Muscle of leg (tissue), 11 donors: ENCODE data around the gene DNAH10. TPM values are rescaled to one million over a fixed set of nuclear protein-coding genes. Genes with fewer than 3 reads are reported as not detected.
A peak's percentile ranks its signal among the peaks of the same experiment; 100 is the strongest.
"Not testable (repeated sequence)": the region's sequence is repeated elsewhere in the genome, so short reads cannot be mapped to it uniquely, and the experiment has no call there.

Source experiments
- DNase-seq: peaks from one replicate; pipeline ENCODE4 v3.0.0; 2013
- H3K27ac ChIP-seq: one replicate; pipeline ENCODE4 v1.5.1; 2013; ENCODE audit warnings: mild to moderate bottlenecking, low read length, control low read depth
- H3K27me3 ChIP-seq: one replicate; pipeline ENCODE4 v1.6.1; 2013; ENCODE audit warnings: low read length; ENCODE audit not compliant: control insufficient read depth, insufficient read depth
- H3K36me3 ChIP-seq: one replicate; pipeline ENCODE4 v1.6.1; 2013; ENCODE audit warnings: low read length; ENCODE audit not compliant: control insufficient read depth, insufficient read depth
- H3K4me1 ChIP-seq: one replicate; pipeline ENCODE4 v1.6.1; 2013; ENCODE audit warnings: low read length; ENCODE audit not compliant: control insufficient read depth, insufficient read depth
- H3K4me3 ChIP-seq: one replicate; pipeline ENCODE4 v1.5.1; 2013; ENCODE audit warnings: low read length, control low read depth
- H3K9me3 ChIP-seq: replicated peaks from 2 replicates; pipeline ENCODE4 v1.6.1; 2013; ENCODE audit warnings: low read depth, low read length; ENCODE audit not compliant: control insufficient read depth
- WGBS: methylation state at CpG from one replicate; pipeline ENCODE4 v1.1.5; 2013; ENCODE audit warnings: missing lambda C conversion rate; ENCODE audit not compliant: insufficient coverage; 5-methylcytosine and 5-hydroxymethylcytosine counted together
- polyA plus RNA-seq, 8 donors: library from polyadenylated mRNA; unstranded; fragments of 120-200 nt; gene quantifications; one replicate each; pipeline versions ENCODE4 v1.2.1 to v1.2.3, GENCODE V29; 2013; ENCODE audit warnings: inconsistent platforms in 1 of 8, low replicate concordance in 1 of 8; ENCODE audit not compliant: insufficient read length in 8 of 8, insufficient read depth in 1 of 8
- total RNA-seq: library from RNA; stranded (reverse); fragments of 120-200 nt; gene quantifications from one replicate; pipeline ENCODE4 v1.2.4, GENCODE V29; 2013

The DNAH10 gene
- total and polyA plus RNA-seq, 9 donors, result 1.2 to 8.6 (median 1.7) TPM

- Histone ChIP-seq H3K27me3 (peaks cover 2% of the 10 kb centered on the region), H3K4me1 (peaks cover 24% of the 10 kb centered on the region), H3K27ac (no peak overlapping the region), H3K4me3 (no peak overlapping the region), H3K36me3 (no peaks in the 10 kb centered on the region), H3K9me3 (no peaks in the 10 kb centered on the region)
- peak; percentile 30 for DNase-seq
- WGBS, result 54% methylated on average over 36 of the region's 37 CpGs
Observed at GRCh38 chr12:123908884-123909725, 147.0 kb downstream of the DNAH10 start.

DNA sequence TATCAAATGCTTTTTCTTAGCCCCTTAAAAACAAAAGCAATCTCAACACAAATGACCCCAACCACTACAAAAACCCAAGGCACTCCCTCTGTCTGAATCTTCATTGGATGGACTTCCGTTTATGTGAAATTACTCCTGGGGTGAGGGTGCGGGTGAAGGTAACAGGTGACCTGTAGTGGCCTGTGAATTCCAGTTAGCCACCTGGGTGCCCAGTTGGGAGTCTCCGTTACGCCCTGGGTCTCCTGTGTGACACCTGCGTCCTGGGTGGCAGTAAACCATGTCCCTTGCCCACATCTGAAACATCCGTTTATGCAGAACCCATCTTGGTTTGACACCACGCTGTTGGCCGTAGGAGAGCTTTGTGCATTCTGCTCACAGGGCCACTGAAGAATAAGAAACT, 148.0 kb downstream of the DNAH10 start:
- no peak for DNase-seq
- Histone ChIP-seq H3K9me3 (no peaks in the 10 kb centered on the region), H3K4me1 (peaks cover 24% of the 10 kb centered on the region), H3K27me3 (peaks cover 2% of the 10 kb centered on the region), H3K36me3 (no peaks in the 10 kb centered on the region), H3K4me3 (no peak overlapping the region), H3K27ac (no peak overlapping the region)
- WGBS, result 91% methylated on average over 6 of the region's 8 CpGs

GRCh38 chr12:123910761-123911193, 148.7 kb downstream of the DNAH10 start:
- no peak for DNase-seq
- H3K36me3 ChIP-seq, result no peaks in the 10 kb centered on the region
- peaks cover 24% of the 10 kb centered on the region for H3K4me1 ChIP-seq
- no peaks in the 10 kb centered on the region for H3K9me3 ChIP-seq
- H3K27me3 ChIP-seq, result peaks cover 6% of the 10 kb centered on the region
- H3K4me3 ChIP-seq, result no peak overlapping the region
- no peak overlapping the region for H3K27ac ChIP-seq
- 40% methylated on average over 2 of the region's 5 CpGs for WGBS

DNA sequence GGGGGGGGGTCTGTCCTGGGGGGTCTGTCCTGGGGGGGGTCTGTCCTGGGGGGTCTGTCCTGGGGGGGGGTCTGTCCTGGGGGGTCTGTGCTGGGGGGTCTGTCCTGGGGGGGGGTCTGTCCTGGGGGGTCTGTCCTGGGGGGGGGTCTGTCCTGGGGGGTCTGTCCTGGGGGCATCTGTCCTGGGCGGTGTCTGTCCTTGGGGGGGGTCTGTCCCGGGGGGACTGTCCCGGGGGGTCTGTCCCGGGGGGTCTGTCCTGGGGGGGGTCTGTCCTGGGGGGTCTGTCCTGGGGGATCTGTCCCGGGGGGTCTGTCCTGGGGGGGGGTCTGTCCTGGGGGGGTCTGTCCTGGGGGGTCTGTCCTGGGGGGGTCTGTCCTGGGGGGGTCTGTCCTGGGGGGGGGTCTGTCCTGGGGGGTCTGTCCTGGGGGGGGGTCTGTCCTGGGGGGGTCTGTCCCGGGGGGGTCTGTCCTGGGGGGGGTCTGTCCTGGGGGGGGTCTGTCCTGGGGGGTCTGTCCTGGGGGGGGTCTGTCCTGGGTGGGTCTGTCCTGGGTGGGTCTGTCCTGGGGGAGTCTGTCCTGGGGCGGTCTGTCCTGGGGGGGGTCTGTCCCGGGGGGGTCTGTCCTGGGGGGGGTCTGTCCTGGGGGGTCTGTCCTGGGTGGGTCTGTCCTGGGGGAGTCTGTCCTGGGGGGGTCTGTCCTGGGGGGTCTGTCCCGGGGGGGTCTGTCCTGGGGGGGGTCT, 149.7 kb downstream of the DNAH10 start:
- not testable (repeated sequence) for DNase-seq, H3K27ac ChIP-seq, H3K27me3 ChIP-seq, H3K36me3 ChIP-seq, H3K9me3 ChIP-seq, H3K4me3 ChIP-seq
- H3K4me1 ChIP-seq, result peaks cover 24% of the 10 kb centered on the region
- WGBS, result no CpG with 5 or more reads among the region's 9 CpGs

DNA sequence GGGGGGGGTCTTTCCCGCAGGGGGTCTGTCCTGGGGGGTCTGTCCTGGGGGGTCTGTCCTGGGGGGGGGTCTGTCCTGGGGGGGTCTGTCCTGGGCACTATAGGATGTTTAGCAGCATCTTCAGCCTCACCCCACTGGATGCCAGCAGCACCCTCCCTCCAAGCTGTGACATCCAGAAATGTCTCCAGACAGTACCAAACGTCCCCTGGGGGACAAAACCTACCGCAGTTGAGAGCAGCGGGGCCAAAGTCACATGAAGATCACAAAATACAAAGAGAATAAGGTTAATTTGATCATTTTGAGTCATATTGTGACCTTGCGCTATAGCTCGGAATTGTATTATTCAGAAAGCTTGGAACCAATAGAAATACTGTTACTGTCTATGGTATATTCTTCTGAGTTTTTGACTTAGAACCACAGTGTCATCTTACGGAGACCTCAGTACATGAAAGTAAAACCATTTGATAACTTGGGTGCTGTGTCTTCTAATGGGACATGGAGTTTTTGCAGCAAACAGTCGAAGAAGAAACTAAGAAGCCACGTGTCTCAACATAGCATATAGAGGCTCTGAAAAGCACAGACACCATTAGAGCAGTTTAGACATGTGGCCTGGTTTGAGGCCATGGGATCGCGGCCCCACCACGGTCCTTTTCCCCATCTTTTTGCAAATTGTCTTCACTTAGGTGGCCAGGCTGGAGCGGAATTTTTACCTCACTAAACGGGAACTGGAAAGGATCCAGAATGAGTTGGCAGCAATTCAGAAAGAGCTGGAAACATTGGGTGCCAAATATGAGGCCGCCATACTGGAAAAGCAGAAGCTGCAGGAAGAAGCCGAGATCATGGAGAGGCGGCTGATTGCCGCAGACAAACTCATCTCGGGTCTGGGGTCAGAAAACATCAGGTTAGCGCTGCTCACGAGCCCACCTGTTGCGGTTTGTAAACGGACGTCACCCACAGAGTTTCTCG, 150.6 kb downstream of the DNAH10 start:
- Histone ChIP-seq H3K27me3 (peaks cover 6% of the 10 kb centered on the region), H3K4me3 (no peak overlapping the region), H3K36me3 (no peaks in the 10 kb centered on the region), H3K4me1 (peaks cover 15% of the 10 kb centered on the region), H3K9me3 (no peaks in the 10 kb centered on the region), H3K27ac (no peak overlapping the region)
- DNase-seq, result peak; percentile 35
- 69% methylated on average over 17 of the region's 25 CpGs for WGBS

DNA sequence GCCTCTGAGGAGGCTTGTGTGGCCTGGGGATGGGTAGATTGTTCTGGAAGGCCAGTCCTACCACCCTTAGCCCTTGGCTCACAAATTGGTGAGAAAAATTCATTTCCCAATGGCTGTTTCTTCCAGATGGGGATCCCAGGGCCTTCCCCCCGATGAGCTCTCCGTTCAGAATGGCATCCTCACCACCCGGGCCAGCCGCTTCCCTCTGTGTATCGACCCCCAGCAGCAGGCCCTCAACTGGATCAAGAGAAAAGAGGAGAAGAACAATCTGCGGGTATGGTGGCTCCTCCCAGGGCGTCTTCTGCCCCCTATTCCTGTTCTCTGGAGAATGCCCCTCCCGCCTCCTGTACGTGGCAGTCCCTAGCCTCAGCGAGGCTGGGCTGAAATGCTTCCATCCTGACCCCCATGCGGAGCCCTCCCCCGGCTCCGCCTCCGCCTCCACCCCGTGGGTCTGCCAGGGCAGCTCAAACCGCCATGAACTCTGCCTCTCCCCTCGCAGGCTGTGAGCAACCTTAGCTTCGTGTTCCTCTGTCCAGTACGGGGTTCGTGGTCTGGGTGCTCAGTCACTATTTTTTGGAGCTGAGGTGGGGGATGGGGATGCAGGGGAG, 152.7 kb downstream of the DNAH10 start:
- Histone ChIP-seq H3K9me3 (no peaks in the 10 kb centered on the region), H3K27ac (no peak overlapping the region), H3K4me3 (no peak overlapping the region), H3K36me3 (no peaks in the 10 kb centered on the region), H3K27me3 (peaks cover 6% of the 10 kb centered on the region), H3K4me1 (no peaks in the 10 kb centered on the region)
- 54% methylated on average over 15 of the region's 20 CpGs for WGBS
- no peak for DNase-seq

DNA sequence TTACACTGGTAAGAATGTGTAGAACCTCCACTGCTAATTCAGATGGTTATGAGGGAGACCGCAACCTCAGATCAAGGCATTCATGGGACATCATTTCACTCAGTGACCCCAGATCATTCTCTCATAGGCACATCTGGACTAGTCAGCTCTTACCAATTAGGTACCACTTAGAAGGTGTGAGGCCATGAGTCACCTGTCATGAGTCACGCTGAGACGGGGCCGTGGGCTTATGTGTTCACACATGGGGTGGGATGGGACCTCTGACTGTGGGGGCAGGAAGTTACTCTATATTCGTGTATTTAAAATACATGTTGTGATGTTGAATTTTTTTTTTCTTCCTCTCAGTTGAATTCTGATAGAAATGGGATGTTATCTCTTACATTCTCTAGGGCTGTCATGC, 154.6 kb downstream of the DNAH10 start:
- Histone ChIP-seq H3K36me3 (no peaks in the 10 kb centered on the region), H3K9me3 (no peaks in the 10 kb centered on the region), H3K27me3 (peaks cover 6% of the 10 kb centered on the region), H3K4me1 (no peaks in the 10 kb centered on the region), H3K27ac (no peak overlapping the region), H3K4me3 (no peak overlapping the region)
- 69% methylated on average over 3 of the region's 5 CpGs for WGBS
- DNase-seq, result no peak

GRCh38 chr12:123917337-123917850, 155.3 kb downstream of the DNAH10 start:
- H3K4me1 ChIP-seq, result no peaks in the 10 kb centered on the region
- no peak for DNase-seq
- WGBS, result 87% methylated on average over 19 of the region's 19 CpGs
- peaks cover 6% of the 10 kb centered on the region for H3K27me3 ChIP-seq
- H3K4me3 ChIP-seq, result no peak overlapping the region
- no peak overlapping the region for H3K27ac ChIP-seq
- H3K9me3 ChIP-seq, result no peaks in the 10 kb centered on the region
- no peaks in the 10 kb centered on the region for H3K36me3 ChIP-seq

DNA sequence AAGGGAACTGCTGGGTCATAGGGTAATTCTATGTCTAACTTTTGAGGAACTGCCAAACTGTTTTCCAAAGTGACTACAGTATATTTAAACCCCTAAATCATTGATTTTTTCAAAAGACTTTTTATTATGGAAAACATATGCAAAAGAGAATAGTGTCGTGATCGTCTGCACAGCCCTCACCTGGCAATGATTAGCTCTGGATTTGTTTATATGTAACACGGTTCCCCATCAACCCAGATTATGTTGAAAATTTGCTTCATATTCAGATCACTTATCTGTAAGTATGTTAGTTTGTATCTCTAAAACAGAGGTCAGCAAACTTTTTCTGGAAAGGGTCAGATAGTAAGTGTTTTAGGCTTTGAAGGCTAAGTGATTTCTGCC, 157.9 kb downstream of the DNAH10 start:
- Histone ChIP-seq H3K36me3 (no peaks in the 10 kb centered on the region), H3K27ac (no peak overlapping the region), H3K4me3 (no peak overlapping the region), H3K9me3 (no peaks in the 10 kb centered on the region), H3K27me3 (peaks cover 5% of the 10 kb centered on the region), H3K4me1 (no peaks in the 10 kb centered on the region)
- DNase-seq, result no peak
- no CpG with 5 or more reads among the region's 3 CpGs for WGBS
